IPS-18c (cell line): Measurements from ENCODE around the gene DIPK1C.

Source experiments
- H3K4me3 ChIP-seq: 2 replicates; pipeline ENCODE4 v1.7.0; 2013; ENCODE audit warnings: low read depth, mild to moderate bottlenecking, low read length, moderate library complexity; ENCODE audit not compliant: insufficient read depth
- H3K9me3 ChIP-seq: one replicate; pipeline ENCODE4 v1.6.1; 2013; ENCODE audit warnings: mild to moderate bottlenecking, low read length, moderate library complexity; ENCODE audit not compliant: control insufficient read depth, insufficient read depth

Gene DIPK1C

GRCh38 chr18:74489676-74490075, 32.6 kb upstream of the DIPK1C start:
- H3K4me3 ChIP-seq: no peak overlapping the region
- H3K9me3 ChIP-seq: no peaks in the 10 kb centered on the region

- no peak overlapping the region for H3K4me3 ChIP-seq
- H3K9me3 ChIP-seq: no peaks in the 10 kb centered on the region
These were observed 31.8 kb upstream of the DIPK1C start for GRCh38 chr18:74488864-74489263.

DNA sequence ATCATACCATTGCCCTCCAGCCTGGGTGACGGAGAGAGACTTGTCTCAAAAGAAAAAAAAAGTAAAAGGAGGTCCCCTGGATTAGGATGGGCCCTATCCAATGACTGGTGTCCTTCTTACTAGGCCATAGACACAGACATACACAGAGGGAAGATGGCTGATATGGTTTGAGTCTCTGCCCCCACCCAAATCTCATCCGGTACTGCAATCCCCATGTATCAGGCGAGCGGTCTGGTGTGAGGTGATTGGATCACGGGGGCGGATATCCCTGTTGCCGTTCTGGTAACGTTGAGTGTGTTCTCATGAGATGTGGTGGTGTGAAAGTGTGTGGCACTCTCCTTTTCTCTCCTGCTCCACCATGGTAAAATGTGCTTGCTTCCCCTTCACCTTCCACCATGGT, 31.2 kb upstream of the DIPK1C start:
- Histone ChIP-seq H3K4me3 (no peak overlapping the region), H3K9me3 (no peaks in the 10 kb centered on the region)

GRCh38 chr18:74486119-74486849, 29.2 kb upstream of the DIPK1C start:
- H3K9me3 ChIP-seq: no peaks in the 10 kb centered on the region
- no peak overlapping the region for H3K4me3 ChIP-seq

DNA sequence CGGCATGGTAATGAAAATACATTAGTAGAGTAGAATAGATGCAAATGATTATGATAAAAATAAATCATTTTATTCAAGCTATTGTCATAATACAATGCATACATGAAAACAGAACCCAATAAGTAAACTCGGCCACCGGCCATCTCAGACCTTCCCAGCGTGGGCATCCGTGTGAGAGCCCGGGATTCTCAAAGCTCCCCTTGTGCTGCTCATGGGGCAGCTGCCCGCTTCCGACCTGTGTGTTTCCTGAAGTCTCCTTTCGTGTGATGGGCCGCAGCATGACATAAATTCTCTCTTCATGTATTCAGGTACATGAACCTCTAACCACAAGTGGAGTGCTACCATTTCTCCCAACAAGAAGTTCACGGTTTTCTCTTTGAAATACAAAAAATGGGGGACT, 25.6 kb upstream of the DIPK1C start:
- peaks cover under 1% of the 10 kb centered on the region for H3K9me3 ChIP-seq
- H3K4me3 ChIP-seq: no peak overlapping the region

- peaks cover 2% of the 10 kb centered on the region for H3K9me3 ChIP-seq
- H3K4me3 ChIP-seq: no peak overlapping the region
These were observed 23.1 kb upstream of the DIPK1C start for GRCh38 chr18:74480149-74480651.

DNA sequence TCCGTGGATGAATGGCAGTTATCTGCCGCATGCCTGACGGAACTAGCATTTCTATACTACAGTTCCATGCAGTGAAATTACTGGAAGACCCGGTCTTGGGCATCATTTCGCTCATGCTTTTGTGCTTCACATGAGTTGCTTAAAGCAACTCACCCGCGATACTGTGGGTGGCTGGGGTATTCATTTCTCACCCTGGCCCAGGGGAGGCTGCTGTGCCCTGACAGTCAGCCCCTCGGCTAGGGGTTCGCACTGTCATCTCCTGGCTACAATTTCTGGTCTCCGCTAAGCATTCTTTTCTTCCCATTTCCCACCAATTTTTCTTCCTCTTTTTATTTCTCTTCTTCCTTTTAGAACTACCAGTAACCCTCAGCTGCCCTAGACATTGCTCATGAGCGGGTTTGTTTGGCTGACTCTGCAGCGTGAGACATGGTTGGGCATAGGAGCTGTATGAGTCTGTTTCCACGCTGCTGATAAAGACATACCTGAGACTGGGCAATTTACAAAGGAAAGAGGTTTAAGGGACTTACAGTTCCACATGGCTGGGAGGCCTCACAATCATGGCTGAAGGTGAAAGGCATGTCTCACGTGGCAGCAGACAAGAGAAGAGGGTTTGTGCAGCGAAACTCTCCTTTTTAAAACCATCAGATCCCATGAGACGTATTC, 22.5 kb upstream of the DIPK1C start:
- Histone ChIP-seq H3K9me3 (peaks cover 2% of the 10 kb centered on the region), H3K4me3 (no peak overlapping the region)

- Histone ChIP-seq H3K4me3 (no peak overlapping the region), H3K9me3 (peaks cover 2% of the 10 kb centered on the region)
These were observed 21.8 kb upstream of the DIPK1C start for GRCh38 chr18:74478880-74479279.

- no peak overlapping the region for H3K4me3 ChIP-seq
- peaks cover 2% of the 10 kb centered on the region for H3K9me3 ChIP-seq
These were observed 21.2 kb upstream of the DIPK1C start for GRCh38 chr18:74478316-74478715.

DNA sequence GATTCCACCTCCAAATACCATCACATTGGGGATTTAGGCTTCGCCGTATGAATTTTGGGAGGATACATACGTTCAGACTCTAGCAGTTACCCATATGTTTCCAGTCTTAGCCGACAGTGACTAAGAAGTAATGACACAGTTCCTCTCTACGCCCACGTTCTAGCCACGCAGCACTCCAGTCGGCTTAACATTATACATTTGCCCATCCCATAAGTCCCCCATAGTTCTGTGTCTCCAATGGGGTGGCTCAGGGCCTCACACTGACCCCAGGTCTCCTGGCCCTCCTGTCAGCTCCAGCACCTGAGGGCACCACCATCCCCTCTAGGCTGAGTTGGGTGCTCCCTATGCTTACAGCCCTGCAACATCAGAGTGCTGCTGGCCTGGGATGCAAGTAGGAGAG, 20.7 kb upstream of the DIPK1C start:
- no peak overlapping the region for H3K4me3 ChIP-seq
- peaks cover 2% of the 10 kb centered on the region for H3K9me3 ChIP-seq

- Histone ChIP-seq H3K4me3 (no peak overlapping the region), H3K9me3 (peaks cover 2% of the 10 kb centered on the region)
These were observed 19.0 kb upstream of the DIPK1C start for GRCh38 chr18:74476140-74476539.

DNA sequence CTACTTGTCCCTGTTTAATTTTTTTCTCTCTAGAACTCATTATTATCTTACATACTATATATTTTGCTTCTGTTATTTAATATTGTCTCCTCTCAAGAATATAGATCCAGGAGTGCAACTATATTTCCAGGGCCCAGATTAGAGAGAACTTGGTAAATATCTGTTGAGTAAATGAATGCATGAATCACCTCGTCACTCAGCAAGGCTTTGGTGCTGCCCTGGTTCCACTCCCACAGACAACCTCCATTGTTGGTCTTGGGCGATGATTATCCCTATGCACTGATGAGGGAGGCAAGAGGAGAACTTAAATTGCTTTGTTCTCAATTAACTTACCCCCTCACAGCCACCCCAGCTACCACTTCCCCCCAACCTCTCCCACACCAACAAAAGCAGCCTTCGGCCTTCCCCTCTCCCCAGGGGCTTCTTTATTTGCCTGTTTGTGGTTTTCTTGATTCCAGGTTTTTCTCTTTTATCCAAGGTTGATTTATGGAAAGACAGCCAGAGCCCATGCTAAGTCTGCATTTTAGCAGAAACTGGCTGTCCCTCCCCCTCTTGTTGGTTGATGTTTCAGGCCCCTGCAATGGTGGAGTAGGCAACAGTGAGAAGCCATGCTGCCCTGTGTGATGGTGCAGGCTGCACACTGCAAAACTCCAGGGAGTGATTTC, 17.0 kb upstream of the DIPK1C start:
- Histone ChIP-seq H3K9me3 (peaks cover 2% of the 10 kb centered on the region), H3K4me3 (no peak overlapping the region)

DNA sequence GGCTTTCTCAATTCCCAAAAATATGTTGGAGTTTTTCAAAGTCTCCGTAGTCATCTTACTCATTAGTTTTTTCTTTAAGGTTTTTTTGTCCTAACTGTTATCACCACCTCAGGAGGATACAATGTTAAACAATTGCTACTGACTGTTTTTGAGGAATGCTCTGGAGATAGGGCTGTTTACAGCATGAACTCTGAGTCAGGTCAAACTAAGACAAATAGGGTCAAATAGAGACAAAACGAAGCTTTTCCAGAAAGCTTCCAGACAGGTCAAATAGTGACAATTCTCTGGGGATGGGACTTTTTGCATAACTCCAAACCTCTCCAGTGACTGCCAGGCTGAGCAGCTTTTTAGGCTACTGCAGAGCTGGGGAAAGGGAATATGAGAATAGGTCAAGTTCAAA, 15.2 kb upstream of the DIPK1C start:
- Histone ChIP-seq H3K4me3 (no peak overlapping the region), H3K9me3 (no peaks in the 10 kb centered on the region)

GRCh38 chr18:74468547-74469061, 11.5 kb upstream of the DIPK1C start:
- Histone ChIP-seq H3K9me3 (no peaks in the 10 kb centered on the region), H3K4me3 (no peak overlapping the region)

DNA sequence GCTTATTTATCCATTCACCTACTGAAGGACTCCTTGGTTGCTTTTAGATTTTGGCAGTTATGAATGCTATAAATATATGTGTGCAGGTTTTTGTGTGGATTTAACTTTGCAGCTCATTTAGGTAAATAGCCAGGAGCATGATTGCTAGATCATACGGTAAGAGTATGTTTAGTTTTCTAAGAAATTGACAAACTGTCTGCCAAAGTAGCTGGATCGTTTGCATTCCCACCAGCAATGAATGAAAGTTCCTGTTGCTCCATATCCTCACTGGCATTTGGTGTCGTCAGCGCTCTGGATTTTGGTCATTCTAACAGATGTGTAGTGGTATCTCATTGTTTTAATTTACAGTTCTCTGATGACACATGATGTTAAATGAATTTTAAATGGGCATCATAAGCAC, 8.7 kb upstream of the DIPK1C start:
- H3K4me3 ChIP-seq: no peak overlapping the region
- H3K9me3 ChIP-seq: no peaks in the 10 kb centered on the region

- no peaks in the 10 kb centered on the region for H3K9me3 ChIP-seq
- H3K4me3 ChIP-seq: no peak overlapping the region
These were observed 6.9 kb upstream of the DIPK1C start for GRCh38 chr18:74463983-74464382.

DNA sequence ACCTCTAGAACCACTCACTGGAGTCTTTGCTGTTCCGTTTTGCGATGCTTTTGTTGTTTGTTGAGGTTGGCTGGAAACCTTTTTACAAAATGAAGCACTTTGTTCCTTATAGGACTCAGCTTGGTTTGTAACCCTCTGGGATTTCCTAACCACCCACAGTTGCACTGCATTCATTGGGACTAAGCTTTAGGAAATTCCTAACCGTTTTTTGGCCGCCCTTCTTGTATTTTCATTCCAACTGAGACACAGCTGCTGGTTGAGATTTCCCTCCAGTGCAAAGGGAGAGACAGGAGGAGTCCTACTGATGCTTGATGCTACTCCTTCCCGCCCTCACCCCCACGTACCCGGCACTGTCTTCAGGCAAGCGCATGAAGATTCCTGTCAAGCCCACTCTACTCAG, 6.1 kb upstream of the DIPK1C start:
- Histone ChIP-seq H3K9me3 (no peaks in the 10 kb centered on the region), H3K4me3 (no peak overlapping the region)

DNA sequence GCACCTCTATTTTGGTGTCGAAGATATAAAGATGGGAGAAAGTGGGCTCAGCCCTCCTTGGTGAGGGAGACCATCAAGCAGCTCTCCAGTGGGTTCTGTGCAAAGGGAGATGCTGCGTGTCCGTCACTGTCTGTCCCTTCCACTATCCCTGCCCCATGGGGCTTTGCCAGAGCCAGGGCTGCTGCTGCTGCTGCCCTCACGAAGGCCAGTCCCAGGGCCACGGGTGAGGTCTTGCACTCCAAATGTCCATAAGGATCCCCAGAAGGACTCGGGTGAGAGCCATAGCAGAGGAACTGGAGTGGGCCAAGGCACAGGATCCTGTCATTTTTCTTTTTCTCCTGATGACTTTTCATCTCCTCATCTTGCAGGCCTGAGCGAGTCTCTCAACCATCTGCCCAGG, 3.7 kb upstream of the DIPK1C start:
- Histone ChIP-seq H3K4me3 (no peak overlapping the region), H3K9me3 (no peaks in the 10 kb centered on the region)
